Left lobe of liver (tissue), 2 donors: ENCODE data around the gene SIRT3. TPM values are rescaled to one million over a fixed set of nuclear protein-coding genes. Genes with fewer than 3 reads are reported as not detected.

Experiments
- ATAC-seq: fragments of 200-7000 bp; cut with Tn5 transposase; one replicate; pipeline ENCODE4 v1.9.1; 2020; ENCODE audit warnings: mild to moderate bottlenecking, moderate library complexity
- DNase-seq: peaks from one replicate; pipeline ENCODE4 v3.0.0-alpha.2; 2020; ENCODE audit warnings: low spot score
- total RNA-seq: library from RNA; stranded (reverse); gene quantifications from one replicate; pipeline ENCODE4 v1.2.1, GENCODE V29; 2021
- donor health status: DM: no; HTN: no; CAD: no; lungs with moderate emphysema.
- donor health status: DM: no; HTN: yes; CAD: no.

The SIRT3 gene
- total RNA-seq, 1 donor from 2014 or later: 21.4 TPM

DNA sequence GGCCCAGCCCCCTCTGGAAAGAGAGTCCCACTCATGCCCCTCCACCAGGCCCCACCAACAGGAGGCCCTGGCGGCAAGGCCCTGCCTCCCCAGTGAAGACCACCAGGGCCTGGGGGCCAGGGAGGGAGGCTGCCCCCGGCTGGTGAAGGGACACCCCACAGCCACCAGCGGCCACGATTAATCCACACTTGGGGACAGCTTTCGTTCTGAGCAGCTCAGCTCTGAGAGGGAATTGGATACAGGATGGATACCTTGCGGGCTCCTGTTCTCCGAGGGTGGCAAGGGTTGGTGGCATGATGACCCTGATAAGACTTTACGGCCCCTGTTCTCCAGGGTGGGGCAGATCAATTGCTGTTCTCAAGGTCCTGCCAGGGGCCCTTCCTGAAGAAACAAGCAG lies 35.2 kb upstream of the SIRT3 start:
- peak; percentile 42 for DNase-seq
- no peak for ATAC-seq

DNA sequence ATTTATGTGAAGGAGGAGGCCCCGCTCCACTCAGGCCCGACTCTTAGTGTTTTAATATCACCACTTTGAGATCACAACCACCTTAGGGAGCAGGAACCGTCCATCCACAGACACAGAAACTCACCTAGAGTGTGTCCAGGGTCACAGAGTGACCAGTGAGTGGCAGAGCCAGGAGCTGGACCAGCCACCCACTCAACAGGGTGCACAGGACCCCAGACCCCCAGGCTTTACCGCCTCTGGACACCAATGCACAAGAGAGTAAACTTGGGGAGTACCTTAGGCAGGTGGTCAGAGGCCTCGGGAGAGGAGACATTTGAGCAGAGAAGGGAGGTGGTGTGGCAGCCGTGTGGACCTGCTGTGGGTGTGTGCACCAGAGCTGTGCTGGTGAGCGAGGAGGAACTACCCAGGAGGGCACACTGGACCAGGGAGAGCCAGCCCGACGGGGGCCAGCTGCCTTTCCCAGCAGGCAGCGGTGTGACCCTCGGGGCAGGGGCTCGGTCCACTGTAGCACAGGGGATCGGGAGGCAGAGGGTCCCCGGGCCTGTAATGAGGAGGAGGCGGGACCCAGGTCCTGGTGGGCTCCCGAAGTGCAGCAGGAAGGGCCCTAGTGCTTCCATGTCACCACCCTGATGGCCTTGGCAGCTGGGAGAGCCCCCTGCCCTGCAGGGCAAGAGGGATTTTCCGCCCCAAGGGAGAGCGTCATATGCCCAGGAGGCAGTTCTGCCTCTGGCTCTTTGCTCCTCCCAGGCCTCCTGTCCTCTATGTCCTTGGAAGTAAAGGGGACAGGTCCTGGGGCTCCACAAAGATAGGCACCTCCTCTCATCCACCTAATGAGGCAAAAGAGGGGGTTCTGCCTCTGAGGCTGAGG lies 34.5 kb upstream of the SIRT3 start:
- ATAC-seq (no peak), DNase-seq (peak; percentile 44)

DNA sequence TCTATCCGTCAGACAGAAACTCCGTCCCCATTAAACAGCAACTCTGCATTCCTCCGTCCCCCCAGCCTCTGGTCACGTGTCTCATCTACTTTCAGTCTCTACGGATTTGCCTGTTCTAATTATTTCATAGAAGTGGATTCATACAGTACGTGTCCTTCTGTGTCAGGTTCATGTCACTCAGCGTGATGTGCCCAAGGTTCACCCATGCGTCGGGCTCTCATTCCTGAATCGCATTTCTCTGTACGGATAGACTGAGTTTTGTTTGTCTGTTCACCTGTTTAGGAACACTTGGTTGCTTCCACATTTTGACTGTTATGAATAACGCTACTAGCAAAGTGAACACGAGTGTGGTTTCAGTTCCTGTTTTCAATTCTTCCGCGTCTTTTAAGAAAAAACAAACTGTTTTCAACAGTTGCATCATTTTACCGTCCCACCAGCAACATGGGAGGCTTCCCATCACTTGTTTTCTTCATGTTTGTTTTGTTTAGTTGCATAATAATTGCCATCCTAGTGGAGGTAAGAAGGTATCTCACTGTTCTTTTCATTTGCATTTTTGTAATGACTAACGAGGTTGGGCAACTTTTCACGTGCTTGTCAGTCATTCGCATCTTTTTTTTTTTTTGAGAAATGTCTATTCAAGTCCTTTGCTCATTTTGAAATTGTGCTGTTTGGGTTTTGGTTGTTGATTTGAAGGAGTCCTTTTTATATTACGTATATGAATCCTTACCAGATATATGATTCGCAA lies 33.2 kb upstream of the SIRT3 start:
- DNase-seq (peak; percentile 46), ATAC-seq (peak; percentile 21)

DNA sequence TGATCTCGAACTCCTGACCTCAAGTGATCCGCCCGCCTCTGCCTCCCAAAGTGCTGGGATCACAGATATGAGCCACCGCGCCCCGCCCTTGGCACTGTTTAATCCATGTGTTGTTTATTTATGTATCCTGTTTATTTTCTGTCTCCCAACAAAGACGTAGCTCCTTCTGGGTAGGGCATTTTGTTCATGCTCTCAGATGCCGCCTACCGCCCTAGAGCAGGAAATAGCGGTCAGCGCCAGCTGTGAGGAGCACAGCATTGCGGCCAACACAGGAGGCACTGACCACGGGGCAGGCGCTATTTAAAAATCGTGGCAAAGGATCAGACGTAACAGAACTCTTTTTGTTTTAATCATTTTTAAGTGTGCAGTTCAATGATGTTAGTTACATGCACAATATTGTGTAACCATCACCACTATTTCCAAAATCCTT lies 32.6 kb upstream of the SIRT3 start:
- DNase-seq (peak; percentile 47), ATAC-seq (peak; percentile 47)

DNA sequence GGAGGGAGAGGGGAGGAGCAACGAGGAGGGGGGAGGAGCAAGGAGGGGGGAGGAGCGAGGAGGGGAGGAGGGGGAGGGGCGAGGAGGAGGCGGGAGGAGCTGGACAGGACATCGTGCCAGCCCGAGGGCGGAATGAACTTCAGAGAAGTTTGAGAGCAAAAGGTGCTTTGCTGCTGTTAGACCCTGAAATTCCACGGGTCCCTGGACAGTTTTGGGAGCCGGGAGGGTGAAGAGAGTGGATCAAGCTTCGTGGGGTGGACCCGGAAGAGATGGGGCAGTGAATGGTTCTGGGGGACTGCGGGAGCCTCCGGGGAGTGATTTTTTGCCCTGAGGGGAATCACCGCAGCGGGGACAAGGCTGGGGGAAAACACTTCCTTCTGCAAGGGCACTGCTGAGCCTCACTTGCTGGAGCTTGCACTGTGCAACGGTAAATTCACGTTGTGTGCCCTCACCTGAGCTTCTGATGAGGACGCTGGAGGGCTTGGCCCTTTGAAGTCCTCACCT lies 31.4 kb upstream of the SIRT3 start:
- ATAC-seq (peak; percentile 17), DNase-seq (peak; percentile 48)

DNA sequence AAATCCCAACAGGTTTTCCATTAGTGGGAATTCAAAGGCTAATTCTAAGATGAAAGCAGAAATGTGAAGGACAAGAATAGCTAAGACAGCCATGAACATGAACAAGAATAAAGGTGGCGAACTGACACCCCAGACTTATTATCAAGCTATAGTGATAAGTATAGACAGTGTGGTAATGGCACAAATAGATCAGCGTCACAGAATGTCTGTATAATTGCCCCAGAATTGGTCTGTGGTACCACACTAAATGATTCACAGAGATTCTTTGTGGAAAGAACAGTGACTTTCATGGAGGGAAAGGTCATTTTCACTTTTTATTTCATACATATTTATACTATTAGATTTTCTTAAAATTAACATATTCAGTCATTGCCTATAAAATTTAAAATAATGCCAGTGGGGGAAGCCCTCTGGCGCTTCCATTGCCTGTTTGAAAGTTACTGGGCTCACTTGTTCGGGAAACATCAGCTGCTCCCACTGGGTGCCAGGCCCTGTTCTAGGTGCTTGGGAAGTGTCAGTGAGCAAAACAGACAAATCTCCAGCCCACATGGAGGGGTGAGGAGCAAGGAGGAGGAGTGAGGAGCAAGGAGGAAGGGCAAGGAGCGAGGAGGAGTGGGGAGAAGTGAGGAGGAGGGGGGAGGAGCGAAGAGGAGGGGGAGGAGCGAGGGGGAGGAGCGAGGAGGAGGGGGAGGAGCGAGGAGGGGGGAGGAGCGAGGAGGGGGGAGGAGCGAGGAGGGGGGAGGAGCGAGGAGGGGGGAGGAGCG lies 30.7 kb upstream of the SIRT3 start:
- ATAC-seq: no peak
- DNase-seq: peak; percentile 40

DNA sequence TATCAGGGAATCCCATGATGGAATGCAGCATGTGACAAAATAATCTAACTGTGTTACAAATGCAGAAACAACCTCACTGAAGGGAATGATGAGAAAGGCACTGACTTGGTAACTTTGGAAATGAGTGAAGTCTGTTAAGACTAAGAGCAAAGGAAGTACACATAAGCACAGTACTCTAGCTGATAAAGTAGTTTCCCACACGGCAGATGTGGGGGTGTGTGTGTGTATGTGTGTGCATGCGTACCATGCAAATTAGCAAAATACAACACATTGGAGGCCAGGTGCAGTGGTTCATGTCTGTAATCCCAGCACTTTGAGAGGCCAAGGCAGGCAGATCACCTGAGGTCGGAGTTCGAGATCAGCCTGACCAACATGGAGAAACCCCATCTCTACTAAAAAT lies 25.5 kb upstream of the SIRT3 start:
- ATAC-seq: no peak
- peak; percentile 16 for DNase-seq

DNA sequence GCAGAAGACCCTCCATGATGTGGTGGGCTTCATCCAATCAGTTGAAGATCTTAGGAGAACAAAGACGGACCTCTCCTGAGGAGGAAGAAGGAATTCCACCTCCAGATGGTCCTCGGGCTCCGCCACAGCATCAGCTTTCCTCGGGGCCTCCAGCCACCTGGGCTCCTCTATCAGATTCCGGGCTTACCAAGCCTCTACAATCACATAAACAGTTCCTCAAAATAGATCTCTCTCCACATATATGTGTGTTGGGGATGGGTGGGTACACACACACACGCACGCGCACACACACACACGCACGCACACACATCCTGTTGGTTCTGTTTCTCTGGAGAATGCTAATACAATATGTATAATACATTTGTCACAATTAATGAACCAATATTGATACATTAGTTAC lies 23.3 kb upstream of the SIRT3 start:
- DNase-seq (peak; percentile 11), ATAC-seq (no peak)

DNA sequence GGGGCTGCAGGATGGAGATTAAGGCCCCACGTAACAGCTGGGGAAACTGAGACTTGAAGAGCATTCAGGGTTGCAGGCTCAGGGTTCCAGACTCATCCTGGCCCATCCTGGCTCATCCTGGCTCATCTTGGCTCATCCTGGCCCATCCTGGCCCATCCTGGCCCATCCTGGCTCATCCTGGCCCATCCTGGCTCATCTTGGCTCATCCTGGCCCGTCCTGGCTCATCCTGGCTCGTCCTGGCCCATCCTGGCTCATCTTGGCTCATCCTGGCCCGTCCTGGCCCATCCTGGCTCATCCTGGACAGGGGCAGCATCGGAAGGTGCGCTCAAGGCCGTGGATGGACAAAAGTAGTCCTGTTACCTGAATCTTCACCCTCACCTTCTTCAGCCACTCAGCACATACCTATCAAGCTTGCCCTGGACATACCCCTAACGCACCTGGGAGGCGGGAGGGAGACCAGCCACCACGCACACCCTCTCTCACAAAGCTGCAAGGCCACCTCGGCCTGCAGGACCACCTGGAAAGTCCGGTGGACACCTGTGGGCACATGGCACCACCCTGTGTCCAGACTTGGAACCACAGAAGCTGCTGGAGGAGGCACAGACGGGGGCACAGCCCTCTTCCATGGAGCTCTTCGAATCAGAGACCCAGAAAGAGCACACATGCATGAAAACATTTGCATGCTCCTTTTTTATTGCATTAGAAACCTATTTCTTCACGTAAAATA lies 21.8 kb upstream of the SIRT3 start:
- peak; percentile 39 for DNase-seq
- ATAC-seq: peak; percentile 36

DNA sequence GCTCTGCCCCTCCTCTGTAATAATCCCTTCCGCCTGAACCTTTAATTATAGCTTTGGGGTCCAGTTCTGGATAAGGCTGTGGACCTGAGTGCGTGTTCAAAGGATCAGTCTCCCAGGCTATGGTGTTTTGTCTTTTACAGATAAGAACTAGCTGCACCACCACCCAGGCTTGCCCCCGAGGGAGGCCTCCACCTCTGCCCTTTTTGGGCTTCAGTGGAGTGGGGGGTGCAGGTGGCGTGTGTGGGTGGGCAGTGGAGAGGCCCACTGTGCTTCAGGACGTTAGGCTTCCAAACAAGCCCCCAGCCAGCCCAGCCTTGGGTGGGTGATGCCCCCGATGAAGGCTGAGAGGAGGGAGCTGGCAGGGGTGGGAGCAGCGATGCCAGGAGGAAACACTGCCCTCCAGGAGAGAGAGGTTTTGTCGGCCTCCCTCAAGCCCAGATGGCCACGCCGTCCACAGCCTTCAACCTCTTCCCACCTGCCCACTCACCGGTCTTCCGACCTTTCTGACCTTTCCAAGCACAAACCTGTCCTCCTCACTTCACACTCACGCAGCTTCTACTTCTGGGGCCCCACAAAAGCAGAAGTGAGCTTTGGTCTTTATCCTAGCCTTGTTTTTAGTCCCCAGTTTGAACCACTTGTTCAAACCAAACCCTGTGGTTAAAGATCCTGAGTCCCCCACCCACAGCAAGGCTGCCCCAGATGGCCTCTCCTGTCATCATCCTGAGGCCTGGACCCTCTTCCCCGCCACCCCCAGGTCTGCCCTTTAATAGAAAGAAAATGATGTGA lies 21.0 kb upstream of the SIRT3 start:
- ATAC-seq (no peak), DNase-seq (peak; percentile 31)

DNA sequence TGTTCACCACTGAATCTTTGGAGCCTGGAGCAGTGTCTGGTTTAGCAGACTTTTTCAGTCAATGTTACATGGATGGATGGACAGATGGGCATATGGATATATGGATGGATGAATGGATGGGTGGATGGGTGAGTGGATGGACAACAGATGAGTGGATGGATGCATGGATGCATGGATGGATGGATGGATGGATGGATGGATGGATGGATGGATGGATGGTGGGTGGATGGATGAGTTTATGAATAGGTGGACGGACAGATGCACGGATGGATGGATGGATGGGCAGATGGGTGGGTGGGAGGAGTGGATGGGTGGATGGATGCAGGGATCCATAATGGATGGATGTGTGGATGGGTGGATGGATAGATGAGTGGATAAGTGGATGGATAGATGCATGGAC lies 19.7 kb upstream of the SIRT3 start:
- DNase-seq: no peak
- ATAC-seq: no peak

DNA sequence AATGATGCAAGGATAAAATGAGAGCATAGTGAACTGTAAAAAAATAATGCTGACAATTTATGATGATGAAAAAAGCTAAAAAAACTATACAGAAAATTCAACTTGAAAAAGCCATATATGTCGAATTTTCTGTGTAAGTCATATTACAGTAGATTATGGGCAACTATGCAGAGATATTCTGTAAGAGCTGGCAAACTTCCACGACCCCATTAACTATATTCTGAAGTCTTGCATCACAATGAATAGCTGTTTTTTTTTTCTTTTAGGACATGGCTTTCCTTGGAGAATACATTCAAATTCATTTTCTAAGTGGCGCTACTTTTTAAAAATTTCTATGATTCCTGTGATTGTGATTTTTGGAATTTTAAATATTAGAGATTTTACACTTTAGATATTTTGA lies 19.0 kb upstream of the SIRT3 start:
- DNase-seq (no peak), ATAC-seq (no peak)

DNA sequence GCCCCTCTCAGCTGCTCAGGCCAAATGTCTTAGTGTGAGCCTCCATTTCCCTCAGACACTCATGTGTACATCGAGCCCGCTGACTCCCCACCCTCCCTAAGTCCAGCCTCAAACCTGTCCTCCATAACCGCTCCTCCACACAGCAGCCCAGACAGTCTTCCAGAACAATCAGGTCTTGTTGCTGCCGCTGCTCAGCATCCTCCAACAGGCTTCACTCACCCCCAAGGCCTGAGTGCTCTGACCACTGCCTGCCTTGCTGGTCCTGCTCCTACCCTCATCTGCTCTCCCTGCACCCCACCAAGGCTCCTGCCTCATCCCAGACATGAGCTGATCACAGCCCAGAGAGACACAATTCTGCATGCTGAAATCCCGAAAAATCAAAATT lies 17.7 kb upstream of the SIRT3 start:
- DNase-seq (peak; percentile 23), ATAC-seq (no peak)

DNA sequence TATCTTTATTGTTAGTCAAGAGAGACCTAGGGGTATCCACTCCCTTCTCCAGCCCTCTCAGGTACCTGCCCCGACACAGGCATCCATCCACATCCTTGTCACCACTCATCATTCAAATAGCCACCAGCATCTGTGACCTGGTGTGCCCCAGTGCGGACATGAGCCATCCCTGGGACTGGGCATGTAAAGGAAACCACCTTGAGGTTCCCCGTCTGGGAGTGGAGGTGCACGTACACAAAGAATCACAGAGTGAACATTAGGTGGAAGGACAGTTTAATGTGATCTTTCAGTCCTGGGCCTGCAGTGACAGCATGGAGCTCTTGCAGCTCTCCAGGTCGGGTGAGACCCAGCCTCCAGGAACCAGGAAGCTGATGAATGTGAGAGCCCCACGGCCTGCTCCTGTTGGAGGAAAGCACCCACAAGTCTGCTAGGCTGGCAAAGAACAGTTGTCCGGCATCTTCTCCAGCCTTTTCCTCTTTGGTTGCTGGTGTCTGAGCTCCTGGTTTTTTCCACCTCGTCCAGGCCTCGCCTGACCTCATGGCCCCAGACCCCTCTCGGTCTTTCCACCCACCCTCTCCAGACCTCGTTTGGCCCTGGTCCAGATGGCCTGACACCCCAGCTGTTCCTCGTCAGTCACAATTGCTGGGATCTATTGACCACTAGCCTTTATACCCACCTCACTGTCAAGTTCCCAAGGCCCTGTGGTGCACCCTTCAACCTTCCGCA lies 17.2 kb upstream of the SIRT3 start:
- no peak for ATAC-seq
- DNase-seq: peak; percentile 40

DNA sequence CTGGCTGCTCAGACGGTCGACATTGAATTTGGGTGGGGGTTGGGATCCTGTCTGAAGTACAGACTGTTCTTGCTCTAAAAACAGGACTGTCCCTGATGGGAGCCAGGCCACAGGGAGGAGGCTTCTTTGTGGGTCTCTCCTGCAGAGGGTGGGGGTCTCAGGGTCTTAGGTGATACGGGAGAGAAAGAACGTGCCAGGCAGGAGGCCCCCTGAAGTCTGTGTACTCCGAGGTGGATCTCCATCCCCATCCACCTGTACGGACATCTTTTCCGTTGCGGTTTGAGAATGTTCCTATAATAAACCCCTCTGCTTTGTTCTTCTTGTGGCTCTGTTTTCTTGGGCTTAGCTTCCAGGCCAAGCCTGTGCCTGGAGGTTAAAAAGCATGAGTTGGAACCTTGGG lies 16.5 kb upstream of the SIRT3 start:
- ATAC-seq (no peak), DNase-seq (no peak)

DNA sequence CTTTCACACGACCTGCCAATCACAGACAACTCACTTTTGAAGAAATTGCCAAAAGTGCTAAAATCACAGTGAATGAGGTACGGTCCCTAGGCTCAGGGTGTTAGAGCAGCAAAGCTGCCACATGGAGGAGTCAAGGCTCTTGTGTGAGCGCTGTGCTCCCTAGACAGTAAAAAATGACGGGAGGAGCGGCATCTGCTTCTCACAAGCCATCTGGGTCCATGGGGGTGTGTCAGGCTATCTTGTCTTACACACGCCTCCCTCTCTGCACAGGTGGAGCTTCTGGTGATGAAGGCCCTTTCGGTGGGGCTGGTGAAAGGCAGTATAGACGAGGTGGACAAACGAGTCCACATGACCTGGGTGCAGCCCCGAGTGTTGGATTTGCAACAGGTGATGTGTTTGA lies 15.4 kb upstream of the SIRT3 start:
- DNase-seq: peak; percentile 39
- ATAC-seq: no peak

DNA sequence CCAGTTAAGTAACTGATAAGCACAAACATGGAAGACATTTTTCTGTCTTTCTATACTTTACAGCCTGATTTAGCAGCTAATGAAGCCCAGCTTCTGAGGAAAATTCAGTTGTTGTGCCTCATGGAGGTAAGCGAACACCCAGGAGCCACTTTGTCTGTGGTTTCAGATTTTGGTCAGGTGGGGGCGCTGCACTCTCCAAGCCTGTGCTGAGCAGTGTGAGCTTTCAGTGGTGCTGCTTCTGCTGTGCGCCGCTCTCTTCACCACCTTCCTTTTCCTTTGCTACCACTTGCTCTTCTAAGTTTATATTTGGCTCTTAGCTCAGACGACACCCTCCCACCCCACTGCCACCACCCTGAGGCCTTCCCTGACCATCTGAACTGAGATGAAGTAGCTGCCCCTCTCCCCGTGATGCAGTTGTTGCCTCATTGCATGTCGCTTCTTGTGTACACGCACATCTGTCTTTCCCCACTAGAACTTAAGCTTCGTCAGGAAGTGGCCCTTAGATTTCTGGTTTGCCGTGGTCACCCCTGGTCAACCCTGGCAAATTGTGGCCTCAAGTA lies 14.7 kb upstream of the SIRT3 start:
- peak; percentile 80 for ATAC-seq
- DNase-seq: peak; percentile 54

DNA sequence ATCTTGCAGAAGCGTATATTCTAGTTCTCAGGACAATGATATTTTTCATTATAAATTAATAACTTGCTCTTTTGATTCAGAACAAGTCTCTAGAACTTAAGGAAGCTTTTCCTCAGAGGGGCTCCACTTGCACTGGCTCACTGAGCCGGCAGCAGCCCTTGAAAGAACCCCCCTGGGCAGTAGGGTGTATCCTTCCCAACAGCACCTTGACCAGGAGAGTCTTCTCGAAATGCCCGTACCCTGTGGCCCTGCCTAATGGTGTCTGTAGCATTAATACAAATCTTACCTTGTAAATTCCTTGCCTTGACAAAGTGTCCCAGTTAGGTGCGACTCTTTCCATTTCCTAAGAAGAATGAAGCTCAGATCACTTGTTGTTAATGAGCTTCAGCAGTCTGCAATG lies 14.1 kb upstream of the SIRT3 start:
- ATAC-seq: no peak
- DNase-seq: peak; percentile 16

DNA sequence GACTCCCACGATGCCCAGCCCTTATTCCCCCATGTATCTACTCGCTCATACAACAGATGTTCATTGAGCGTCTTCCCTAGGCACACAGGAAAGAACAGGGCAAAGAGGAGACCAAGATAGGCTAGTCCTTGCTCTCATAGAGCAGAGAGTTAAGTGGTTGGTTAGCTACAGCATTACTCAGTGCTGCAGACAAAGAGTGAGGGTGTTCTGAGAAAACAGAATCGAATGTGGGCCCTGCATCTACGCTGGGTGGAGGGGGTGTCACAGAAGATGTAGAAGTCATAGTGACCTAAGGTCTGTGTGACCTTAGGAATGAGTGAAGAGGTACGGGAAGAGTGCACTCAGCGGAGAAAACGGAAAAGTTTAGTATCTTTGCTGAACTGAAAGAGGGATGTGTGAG lies 12.9 kb upstream of the SIRT3 start:
- ATAC-seq (no peak), DNase-seq (peak; percentile 30)
